Spleen (tissue), 7 donors: Measurements from ENCODE around the gene C2orf76.

Source experiments
- POLR2A ChIP-seq, 3 donors: fragments of 450-650 bp; IDR thresholded peaks; one replicate each; pipeline ENCODE4 v1.5.1; 2017; ENCODE audit warnings: antibody characterized with exemption in 3 of 3, mild to moderate bottlenecking in 1 of 3
- POLR2AphosphoS5 ChIP-seq, 3 donors: sonication (generic); formaldehyde crosslinking; IDR thresholded peaks; one replicate each; pipeline ENCODE4 v1.5.1; 2017; ENCODE audit warnings: antibody characterized with exemption in 3 of 3
- TF ChIP-seq, protein P1 (sequence below), 11 experiments: fragments of 200-600 bp in 7 of 11; fragments of 450-650 bp in 4 of 11; sonication (generic) in 4 of 11; IDR thresholded peaks in 8 of 11; conservative IDR thresholded peaks in 3 of 11; 1 replicate in 7 of 11; 2 replicates in 4 of 11; pipeline versions ENCODE4 v1.4.0 to v1.8.0; 2016 to 2021; ENCODE audit warnings: antibody characterized with exemption in 11 of 11, inconsistent platforms in 4 of 11, mild to moderate bottlenecking in 1 of 11
- donor health status: DM: no; HTN: no; CAD: no; lungs with moderate emphysema.
- donor health status: DM: no; HTN: no; CAD: no.
- donor health status: DM: no; HTN: no; CAD: no.

GRCh38 chr2:119389615-119390306 is 23.1 kb upstream of the C2orf76 start:
- TF ChIP-seq, protein P1, sequence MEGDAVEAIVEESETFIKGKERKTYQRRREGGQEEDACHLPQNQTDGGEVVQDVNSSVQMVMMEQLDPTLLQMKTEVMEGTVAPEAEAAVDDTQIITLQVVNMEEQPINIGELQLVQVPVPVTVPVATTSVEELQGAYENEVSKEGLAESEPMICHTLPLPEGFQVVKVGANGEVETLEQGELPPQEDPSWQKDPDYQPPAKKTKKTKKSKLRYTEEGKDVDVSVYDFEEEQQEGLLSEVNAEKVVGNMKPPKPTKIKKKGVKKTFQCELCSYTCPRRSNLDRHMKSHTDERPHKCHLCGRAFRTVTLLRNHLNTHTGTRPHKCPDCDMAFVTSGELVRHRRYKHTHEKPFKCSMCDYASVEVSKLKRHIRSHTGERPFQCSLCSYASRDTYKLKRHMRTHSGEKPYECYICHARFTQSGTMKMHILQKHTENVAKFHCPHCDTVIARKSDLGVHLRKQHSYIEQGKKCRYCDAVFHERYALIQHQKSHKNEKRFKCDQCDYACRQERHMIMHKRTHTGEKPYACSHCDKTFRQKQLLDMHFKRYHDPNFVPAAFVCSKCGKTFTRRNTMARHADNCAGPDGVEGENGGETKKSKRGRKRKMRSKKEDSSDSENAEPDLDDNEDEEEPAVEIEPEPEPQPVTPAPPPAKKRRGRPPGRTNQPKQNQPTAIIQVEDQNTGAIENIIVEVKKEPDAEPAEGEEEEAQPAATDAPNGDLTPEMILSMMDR (IDR thresholded peaks at IDR 0.05 in 8 of 11, conservative IDR thresholded peaks at IDR 0.05 in 3 of 11) = no peak
- TF ChIP-seq POLR2AphosphoS5 (IDR thresholded peaks at IDR 0.05) (no peak), POLR2A (IDR thresholded peaks at IDR 0.05) (no peak)
